NCI-H2081 (cell line): ENCODE measurements around the gene TRIM27.
A peak's percentile ranks its signal among the peaks of the same experiment; 100 is the strongest.
"Not testable (repeated sequence)": the region's sequence is repeated elsewhere in the genome, so short reads cannot be mapped to it uniquely, and the experiment has no call there.

ENCODE experiments used
- DNase-seq, 2 experiments: peaks; one replicate each; lab custom pipeline; 2025; lab: John Stamatoyannopoulos, UW

TRIM27 gene

GRCh38 chr6:28864326-28864923 lies 59.4 kb downstream of the TRIM27 start:
- DNase-seq: no peak

DNA sequence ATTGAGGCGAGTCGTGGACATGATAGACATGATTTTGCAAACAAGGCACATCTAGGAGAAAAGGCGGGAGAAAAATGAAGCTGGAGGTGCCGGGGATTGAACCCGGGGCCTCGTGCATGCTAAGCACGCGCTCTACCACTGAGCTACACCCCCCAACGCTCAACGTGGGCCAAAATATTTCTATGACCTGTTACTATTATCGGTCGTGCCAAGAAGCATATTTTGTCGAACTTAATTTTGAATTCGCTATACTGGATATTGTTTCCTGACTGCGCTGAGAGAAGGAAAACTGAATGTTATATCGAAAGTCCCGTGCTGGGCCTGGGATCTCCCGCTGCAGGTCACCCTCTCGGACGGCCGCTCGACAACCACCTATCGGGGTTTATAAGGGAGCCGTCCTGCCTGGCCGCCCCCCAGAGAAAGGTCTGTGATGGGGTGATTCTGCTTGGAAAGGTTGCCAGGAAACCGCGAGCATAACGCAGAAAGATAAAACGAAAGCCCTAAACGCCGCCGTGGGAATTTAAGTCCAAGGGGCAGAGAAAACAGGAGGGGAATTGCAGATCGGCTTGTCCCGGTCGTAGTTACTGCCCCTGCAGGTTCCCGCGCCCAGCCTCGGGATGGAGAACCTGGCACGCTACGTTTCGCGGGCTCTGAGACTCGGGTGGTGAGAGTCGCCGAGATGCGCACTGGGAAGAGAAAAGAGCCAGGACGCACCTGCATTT lies 60.0 kb downstream of the TRIM27 start:
- DNase-seq: peak; percentile 75 to 77

- no peak for DNase-seq
Observed at GRCh38 chr6:28862077-28862476, 61.7 kb downstream of the TRIM27 start.

- no peak for DNase-seq
Observed at GRCh38 chr6:28861339-28861738, 62.4 kb downstream of the TRIM27 start.

DNA sequence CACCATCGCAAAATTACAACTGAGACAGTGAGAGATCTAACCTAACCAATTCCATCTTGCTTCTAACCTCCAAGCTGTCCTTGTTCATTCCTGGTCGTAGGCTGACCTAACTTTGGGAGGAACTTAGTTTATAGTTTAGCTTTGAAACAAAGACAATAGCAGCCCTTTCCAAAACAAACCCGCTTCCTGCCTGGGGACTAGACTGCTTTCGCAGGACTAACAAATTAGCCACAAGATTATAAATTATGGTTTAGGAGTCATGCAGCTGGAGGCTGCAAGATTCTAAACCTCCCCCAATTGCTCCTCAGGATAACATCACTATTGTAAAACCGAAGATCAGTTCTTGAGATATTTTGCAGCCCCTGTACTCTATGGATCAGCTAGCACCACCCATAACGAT lies 63.2 kb downstream of the TRIM27 start:
- DNase-seq: no peak

DNA sequence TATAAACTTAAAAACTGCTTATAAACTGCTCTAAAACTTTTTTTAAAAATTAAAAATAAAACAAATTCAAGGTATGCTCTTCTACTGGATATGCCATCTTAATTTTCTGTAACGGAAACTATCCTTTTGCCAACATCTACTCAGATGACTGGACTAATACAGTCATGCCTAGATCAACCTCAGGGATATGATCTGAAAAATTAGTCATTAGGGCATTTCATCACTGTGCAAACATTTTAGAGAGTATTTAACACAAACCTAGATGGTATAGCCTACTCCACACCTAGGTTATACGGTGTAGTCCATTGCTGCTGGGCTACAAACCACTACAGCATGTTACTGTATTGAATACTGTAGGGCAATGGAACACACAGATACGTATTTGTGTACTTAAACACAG lies 64.8 kb downstream of the TRIM27 start:
- DNase-seq: no peak

DNA sequence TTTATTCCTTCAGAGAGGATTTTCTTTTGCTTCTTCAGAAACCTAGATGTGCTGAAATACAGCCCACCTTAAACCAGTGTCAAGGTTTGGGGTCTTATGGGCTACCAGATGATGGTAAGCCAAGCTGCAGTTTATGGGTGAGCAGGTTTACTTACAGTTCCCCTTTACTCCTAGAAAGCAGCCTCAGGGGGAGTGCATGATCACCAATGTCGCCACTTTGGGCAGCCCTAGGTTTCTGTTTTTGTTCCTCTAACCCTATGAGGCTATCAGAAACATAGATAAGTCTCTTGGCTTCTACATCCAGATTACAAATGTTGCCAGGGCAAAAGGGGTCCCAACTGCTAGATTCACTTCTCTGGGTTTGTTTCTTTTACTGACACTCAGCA lies 67.2 kb downstream of the TRIM27 start:
- DNase-seq: no peak

DNA sequence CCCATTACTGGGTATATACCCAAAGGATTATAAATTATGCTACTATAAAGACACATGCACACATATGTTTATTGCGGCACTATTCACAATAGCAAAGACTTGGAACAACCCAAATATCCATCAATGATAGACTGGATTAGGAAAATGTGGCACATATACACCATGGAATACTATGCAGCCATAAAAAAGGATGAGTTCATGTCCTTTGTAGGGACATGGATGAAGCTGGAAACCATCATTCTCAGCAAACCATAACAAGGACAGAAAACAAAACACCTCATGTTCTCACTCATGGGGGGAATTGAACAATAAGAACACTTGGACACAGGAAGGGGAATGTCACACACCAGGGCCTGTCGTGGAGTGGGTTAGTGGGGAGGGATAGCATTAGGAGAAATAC lies 69.4 kb downstream of the TRIM27 start:
- DNase-seq: not testable (repeated sequence)
